ENCODE data around the gene ADAR. TPM values are rescaled to one million over a fixed set of nuclear protein-coding genes. Genes with fewer than 3 reads are reported as not detected.

Gene ADAR
- total and polyA plus RNA-seq, 2 of the 4 experiments (the other 2 are of a cell fraction) = 70.9 to 131 TPM

GRCh38 chr1:154624746-154625643 is 17.0 kb upstream of the ADAR start:
- WGBS, 2 experiments (ENCODE audit: extremely low coverage in 2 of 2, insufficient read length in 1 of 2) = 95% methylated on average over 4 of the region's 8 CpGs; no CpG with 5 or more reads in 1 of the 2 experiments
- H3K27ac ChIP-seq (ENCODE audit: insufficient read depth, low read length) = peak overlapping the region; percentile 56; the same call in 1 of the 2 replicates
- H3K27me3 ChIP-seq (ENCODE audit: control insufficient read depth, insufficient read depth, low read length) = no peaks in the 10 kb centered on the region
- peaks cover 54% of the 10 kb centered on the region for H4K20me1 ChIP-seq (ENCODE audit: insufficient read depth, low read length)
- no peak overlapping the region for H3K4me3 ChIP-seq (ENCODE audit: insufficient read depth, low read depth, low read length)
- H3K9me3 ChIP-seq (ENCODE audit: control insufficient read depth, insufficient read depth, low read length) = no peaks in the 10 kb centered on the region
- H2BK5ac ChIP-seq (ENCODE audit: low read depth, low read length, poor library complexity, severe bottlenecking) = peak overlapping the region; percentile 67
- no peak overlapping the region for H2BK120ac ChIP-seq (ENCODE audit: low read depth, low read length)
- ATAC-seq (ENCODE audit: low read depth) (peak; percentile 82), DNase-seq (peak; percentile 97)
- ChIA-PET CTCF (interaction anchor here (0.5 to 0.6 kb wide), 3 partner anchors 22 to 130 kb away, joined by 3 to 5 read pairs (median 3); no protein-coding TSS in a partner anchor), POLR2A (ENCODE audit: unreplicated experiment) (interaction anchor here (0.7 kb wide), 2 partner anchors 57 to 152 kb away, joined by 3 to 6 read pairs; no protein-coding TSS in a partner anchor)
- no TSS peak for BruUV-seq (replicated peaks)
- dilution Hi-C loops (cut with HindIII; ENCODE audit: low sequenced_read_pairs, unreplicated experiment) = no loop called here
- H2AFZ ChIP-seq (replicated peaks; ENCODE audit: low read length, poor library complexity) = no peak overlapping the region
- H3K56ac ChIP-seq (ENCODE audit: extremely low read depth, insufficient read depth, low read length) = no peak overlapping the region
- no peak overlapping the region for H2BK20ac ChIP-seq (ENCODE audit: low read depth, low read length)
- H4K8ac ChIP-seq (ENCODE audit: low read depth in 2 of 2, low read length in 2 of 2) = no peak overlapping the region
- H4K91ac ChIP-seq (ENCODE audit: insufficient read depth, low read depth, low read length) = no peak overlapping the region
- H3K4ac ChIP-seq (ENCODE audit: low read depth, low read length) = no peak overlapping the region
- H3K4me2 ChIP-seq (ENCODE audit: low read depth, low read length) = peak overlapping the region; percentile 73
- H2BK15ac ChIP-seq (ENCODE audit: low read depth, low read length) = no peak overlapping the region; the same call in 2 of the 3 replicates
- peaks cover 4% of the 10 kb centered on the region for H3K36me3 ChIP-seq (ENCODE audit: control insufficient read depth, insufficient read depth, low read length)
- H3K9ac ChIP-seq (ENCODE audit: low read depth, low read length) = no peak overlapping the region
- H3K4me1 ChIP-seq (ENCODE audit: control insufficient read depth, insufficient read depth, low read length) = peaks cover 9% of the 10 kb centered on the region
- no peak overlapping the region for H4K5ac ChIP-seq (ENCODE audit: low read depth, low read length)
- no peak overlapping the region for H3K23ac ChIP-seq (ENCODE audit: low read depth, low read length)
- H3K79me1 ChIP-seq (ENCODE audit: low read depth in 1 of 2, low read length in 2 of 2) = peaks cover 21 to 59% of the 10 kb centered on the region in 2 experiments; a peak in 3 of 4 replicates
- H2AK9ac ChIP-seq (replicated peaks; ENCODE audit: low read depth, low read length, poor library complexity) = no peak overlapping the region
- H3K9me1 ChIP-seq (ENCODE audit: insufficient read depth, low read length) = peaks cover 13% of the 10 kb centered on the region
- in situ Hi-C loops (cut with MboI; ENCODE audit: low sequenced_read_pairs) = no loop called here
- H3K18ac ChIP-seq (ENCODE audit: low read depth, low read length) = no peak overlapping the region
- H3K14ac ChIP-seq (replicated peaks; ENCODE audit: low read depth, low read length) = no peak overlapping the region
- H2AK5ac ChIP-seq (ENCODE audit: low read depth, low read length) = peak overlapping the region; percentile 20; the same call in 1 of the 2 replicates
- intact Hi-C loops (cut with micrococcal nuclease) = loop anchor here (1.0 kb wide), 1 partner anchor 17 kb away; the partner anchor contains the start of gene ADAR
- TF ChIP-seq BHLHE40 (IDR thresholded peaks at IDR 0.05; ENCODE audit: low read depth, low read length) (no peak), FOS (IDR thresholded peaks at IDR 0.05; ENCODE audit: low read depth, low read length) (peak; percentile 94), RAD21 (IDR thresholded peaks at IDR 0.05; ENCODE audit: low read length) (no peak; the same call in 1 of the 2 replicates), MXI1 (IDR thresholded peaks at IDR 0.05; ENCODE audit: borderline replicate concordance, low read depth, low read length) (no peak), MAZ (IDR thresholded peaks at IDR 0.05; ENCODE audit: borderline replicate concordance, low read depth, low read length) (peak; percentile 44; the same call in 1 of the 2 replicates), RCOR1 (IDR thresholded peaks at IDR 0.05; ENCODE audit: insufficient replicate concordance, low read length) (peak; percentile 60), CEBPB (IDR thresholded peaks at IDR 0.05; ENCODE audit: low read depth, low read length) (peak; percentile 80), USF2 (IDR thresholded peaks at IDR 0.05; ENCODE audit: low read depth, low read length) (no peak), RFX5 (IDR thresholded peaks at IDR 0.05; ENCODE audit: low read depth, low read length) (no peak), POLR2A (IDR thresholded peaks at IDR 0.05; ENCODE audit: low read depth, low read length) (peak; percentile 36; the same call in 1 of the 2 replicates), CHD1 (IDR thresholded peaks at IDR 0.05; ENCODE audit: low read depth, low read length) (no peak), MAFK (IDR thresholded peaks at IDR 0.05; ENCODE audit: low read depth, low read length) (no peak), SMC3 (IDR thresholded peaks at IDR 0.05; ENCODE audit: low read depth, low read length) (no peak)
- TF ChIP-seq, protein P1, sequence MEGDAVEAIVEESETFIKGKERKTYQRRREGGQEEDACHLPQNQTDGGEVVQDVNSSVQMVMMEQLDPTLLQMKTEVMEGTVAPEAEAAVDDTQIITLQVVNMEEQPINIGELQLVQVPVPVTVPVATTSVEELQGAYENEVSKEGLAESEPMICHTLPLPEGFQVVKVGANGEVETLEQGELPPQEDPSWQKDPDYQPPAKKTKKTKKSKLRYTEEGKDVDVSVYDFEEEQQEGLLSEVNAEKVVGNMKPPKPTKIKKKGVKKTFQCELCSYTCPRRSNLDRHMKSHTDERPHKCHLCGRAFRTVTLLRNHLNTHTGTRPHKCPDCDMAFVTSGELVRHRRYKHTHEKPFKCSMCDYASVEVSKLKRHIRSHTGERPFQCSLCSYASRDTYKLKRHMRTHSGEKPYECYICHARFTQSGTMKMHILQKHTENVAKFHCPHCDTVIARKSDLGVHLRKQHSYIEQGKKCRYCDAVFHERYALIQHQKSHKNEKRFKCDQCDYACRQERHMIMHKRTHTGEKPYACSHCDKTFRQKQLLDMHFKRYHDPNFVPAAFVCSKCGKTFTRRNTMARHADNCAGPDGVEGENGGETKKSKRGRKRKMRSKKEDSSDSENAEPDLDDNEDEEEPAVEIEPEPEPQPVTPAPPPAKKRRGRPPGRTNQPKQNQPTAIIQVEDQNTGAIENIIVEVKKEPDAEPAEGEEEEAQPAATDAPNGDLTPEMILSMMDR (conservative IDR thresholded peaks at IDR 0.05; ENCODE audit: low read depth, low read length) = peak; percentile 22; the same call in 1 of the 2 replicates
